Panc1 (cell line): Measurements from ENCODE around the gene FAM193A. TPM values are rescaled to one million over a fixed set of nuclear protein-coding genes. Genes with fewer than 3 reads are reported as not detected.

Experiments used
- ATAC-seq: fragments of 200-7000 bp; cut with Tn5 transposase; 2 replicates; pipeline ENCODE4 v1.9.1; 2020; ENCODE audit warnings: mild to moderate bottlenecking, moderate library complexity
- BruUV-seq: library from RNA; stranded (reverse); fragments of 400-500 nt; replicated peaks from 2 replicates; lab custom pipeline; 2021; lab: Mats Ljungman, UMichigan
- CTCF ChIA-PET: fragments of 300-600 bp; sonication (Branson Sonifier 250); formaldehyde crosslinking; loops from one replicate; lab custom pipeline; 2022; ENCODE audit warnings: antibody characterized with exemption; lab: Charles Lee
- POLR2A ChIA-PET: fragments of 300-600 bp; sonication (Branson Sonifier 250); formaldehyde crosslinking; loops from one replicate; lab custom pipeline; 2022; ENCODE audit warnings: antibody characterized with exemption; lab: Charles Lee
- DNase-seq: peaks from one replicate; pipeline ENCODE4 v3.0.0-alpha.2; 2010; ENCODE audit warnings: low read depth, low spot score
- H3K27ac ChIP-seq: 2 replicates; pipeline ENCODE4 v1.5.1; 2011; ENCODE audit warnings: mild to moderate bottlenecking, low read length, inconsistent platforms
- H3K27me3 ChIP-seq: fragments of 200-500 bp; sonication (Bioruptor generic); 2 replicates; pipeline ENCODE4 v1.6.0; 2014; ENCODE audit warnings: low read length, inconsistent platforms; ENCODE audit not compliant: control insufficient read depth, insufficient read depth
- H3K36me3 ChIP-seq: fragments of 200-500 bp; sonication (Bioruptor generic); 2 replicates; pipeline ENCODE4 v1.5.1; 2014; ENCODE audit warnings: inconsistent platforms, mild to moderate bottlenecking, low read length, moderate library complexity; ENCODE audit not compliant: control insufficient read depth, insufficient read depth
- H3K4me1 ChIP-seq: 2 replicates; pipeline ENCODE4 v1.5.1; 2011; ENCODE audit warnings: inconsistent platforms, mild to moderate bottlenecking, low read length, moderate library complexity; ENCODE audit not compliant: control insufficient read depth, insufficient read depth
- H3K4me3 ChIP-seq, 2 experiments: 2 replicates each; pipeline ENCODE4 v1.5.1; 2011 to 2012; ENCODE audit warnings: low read depth in 2 of 2, low read length in 2 of 2, mild to moderate bottlenecking in 2 of 2, inconsistent platforms in 1 of 2, moderate library complexity in 1 of 2
- H3K9me3 ChIP-seq: fragments of 200-500 bp; sonication (Bioruptor generic); 2 replicates; pipeline ENCODE4 v1.5.1; 2014; ENCODE audit warnings: low read depth, mild to moderate bottlenecking, inconsistent platforms, low read length, moderate library complexity; ENCODE audit not compliant: control insufficient read depth, insufficient read depth
- POLR2AphosphoS5 ChIP-seq: IDR thresholded peaks from 2 replicates; pipeline ENCODE4 v1.6.1; 2012; ENCODE audit warnings: mild to moderate bottlenecking, low read depth, low read length, moderate library complexity
- SIN3A ChIP-seq: IDR thresholded peaks from 2 replicates; pipeline ENCODE4 v1.6.1; 2012; ENCODE audit warnings: low read depth, mild to moderate bottlenecking, low read length, moderate library complexity, borderline replicate concordance; ENCODE audit not compliant: insufficient read depth
- TCF7L2 ChIP-seq: IDR thresholded peaks from 2 replicates; pipeline ENCODE4 v1.6.1; 2011; ENCODE audit warnings: mild to moderate bottlenecking, low read depth, low read length, inconsistent platforms
- in situ Hi-C: cut with HindIII; loops from 2 replicates; pipeline ENCODE4 v1.10.0; 2016; ENCODE audit warnings: low sequenced_read_pairs, low pct_unique_long_range_greater_than_20kb
- intact Hi-C: fragments of 100-400 bp; cut with micrococcal nuclease; formaldehyde crosslinking; loops from one replicate; pipeline ENCODE4 v1.10.0; 2022; ENCODE audit not compliant: unreplicated experiment
- total RNA-seq: library from RNA; stranded (reverse); gene quantifications from one replicate; pipeline ENCODE4 v1.2.1, GENCODE V29; 2021; ENCODE audit not compliant: unreplicated experiment
- TF ChIP-seq, protein P1 (sequence below), 2 experiments: IDR thresholded peaks; 2 replicates each; pipeline ENCODE4 v1.6.1; 2011 to 2012; ENCODE audit warnings: low read depth in 2 of 2, control low read depth in 1 of 2, low read length in 1 of 2, mild to moderate bottlenecking in 1 of 2, moderate library complexity in 1 of 2; ENCODE audit not compliant: insufficient read depth in 1 of 2
- TF ChIP-seq, protein P2 (sequence below): fragments of 450-650 bp; IDR thresholded peaks from 2 replicates; pipeline ENCODE4 v1.5.1; 2017; ENCODE audit warnings: mild to moderate bottlenecking

The FAM193A gene
- total RNA-seq, 1 experiment from 2014 or later = 25.7 TPM

DNA sequence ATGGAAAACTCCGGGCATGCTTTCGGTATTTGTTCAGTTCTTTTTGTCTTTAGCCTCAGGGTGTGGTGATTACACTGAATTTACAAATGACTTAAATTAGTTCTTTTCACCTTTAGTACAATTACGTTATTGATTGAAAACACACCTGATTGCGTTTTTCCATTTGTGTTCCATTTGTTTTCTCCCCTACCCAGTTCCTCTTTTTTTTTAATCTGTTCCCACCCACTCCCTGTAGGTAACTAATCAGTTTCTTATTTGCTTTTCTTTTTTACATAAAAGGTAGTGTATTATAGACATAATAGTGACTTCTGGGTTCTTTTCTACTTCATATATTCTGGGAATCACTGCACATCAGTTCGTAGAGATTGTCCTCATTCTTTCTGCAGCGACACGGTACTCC, 166.3 kb downstream of the FAM193A start:
- Histone ChIP-seq H3K4me3 (no peak overlapping the region), H3K9me3 (no peaks in the 10 kb centered on the region), H3K27ac (no peak overlapping the region), H3K27me3 (no peaks in the 10 kb centered on the region), H3K36me3 (peaks cover 7% of the 10 kb centered on the region), H3K4me1 (no peaks in the 10 kb centered on the region)
- ChIA-PET POLR2A (no interaction called here), CTCF (no interaction called here)
- intact Hi-C loops = no loop called here
- TF ChIP-seq SIN3A (no peak), POLR2AphosphoS5 (no peak), TCF7L2 (no peak)
- TF ChIP-seq, protein P1, sequence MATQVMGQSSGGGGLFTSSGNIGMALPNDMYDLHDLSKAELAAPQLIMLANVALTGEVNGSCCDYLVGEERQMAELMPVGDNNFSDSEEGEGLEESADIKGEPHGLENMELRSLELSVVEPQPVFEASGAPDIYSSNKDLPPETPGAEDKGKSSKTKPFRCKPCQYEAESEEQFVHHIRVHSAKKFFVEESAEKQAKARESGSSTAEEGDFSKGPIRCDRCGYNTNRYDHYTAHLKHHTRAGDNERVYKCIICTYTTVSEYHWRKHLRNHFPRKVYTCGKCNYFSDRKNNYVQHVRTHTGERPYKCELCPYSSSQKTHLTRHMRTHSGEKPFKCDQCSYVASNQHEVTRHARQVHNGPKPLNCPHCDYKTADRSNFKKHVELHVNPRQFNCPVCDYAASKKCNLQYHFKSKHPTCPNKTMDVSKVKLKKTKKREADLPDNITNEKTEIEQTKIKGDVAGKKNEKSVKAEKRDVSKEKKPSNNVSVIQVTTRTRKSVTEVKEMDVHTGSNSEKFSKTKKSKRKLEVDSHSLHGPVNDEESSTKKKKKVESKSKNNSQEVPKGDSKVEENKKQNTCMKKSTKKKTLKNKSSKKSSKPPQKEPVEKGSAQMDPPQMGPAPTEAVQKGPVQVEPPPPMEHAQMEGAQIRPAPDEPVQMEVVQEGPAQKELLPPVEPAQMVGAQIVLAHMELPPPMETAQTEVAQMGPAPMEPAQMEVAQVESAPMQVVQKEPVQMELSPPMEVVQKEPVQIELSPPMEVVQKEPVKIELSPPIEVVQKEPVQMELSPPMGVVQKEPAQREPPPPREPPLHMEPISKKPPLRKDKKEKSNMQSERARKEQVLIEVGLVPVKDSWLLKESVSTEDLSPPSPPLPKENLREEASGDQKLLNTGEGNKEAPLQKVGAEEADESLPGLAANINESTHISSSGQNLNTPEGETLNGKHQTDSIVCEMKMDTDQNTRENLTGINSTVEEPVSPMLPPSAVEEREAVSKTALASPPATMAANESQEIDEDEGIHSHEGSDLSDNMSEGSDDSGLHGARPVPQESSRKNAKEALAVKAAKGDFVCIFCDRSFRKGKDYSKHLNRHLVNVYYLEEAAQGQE (IDR thresholded peaks at IDR 0.05; ENCODE audit: insufficient read depth in 1 of 2, low read depth in 2 of 2, low read length in 1 of 2) = no peak
- TF ChIP-seq, protein P2, sequence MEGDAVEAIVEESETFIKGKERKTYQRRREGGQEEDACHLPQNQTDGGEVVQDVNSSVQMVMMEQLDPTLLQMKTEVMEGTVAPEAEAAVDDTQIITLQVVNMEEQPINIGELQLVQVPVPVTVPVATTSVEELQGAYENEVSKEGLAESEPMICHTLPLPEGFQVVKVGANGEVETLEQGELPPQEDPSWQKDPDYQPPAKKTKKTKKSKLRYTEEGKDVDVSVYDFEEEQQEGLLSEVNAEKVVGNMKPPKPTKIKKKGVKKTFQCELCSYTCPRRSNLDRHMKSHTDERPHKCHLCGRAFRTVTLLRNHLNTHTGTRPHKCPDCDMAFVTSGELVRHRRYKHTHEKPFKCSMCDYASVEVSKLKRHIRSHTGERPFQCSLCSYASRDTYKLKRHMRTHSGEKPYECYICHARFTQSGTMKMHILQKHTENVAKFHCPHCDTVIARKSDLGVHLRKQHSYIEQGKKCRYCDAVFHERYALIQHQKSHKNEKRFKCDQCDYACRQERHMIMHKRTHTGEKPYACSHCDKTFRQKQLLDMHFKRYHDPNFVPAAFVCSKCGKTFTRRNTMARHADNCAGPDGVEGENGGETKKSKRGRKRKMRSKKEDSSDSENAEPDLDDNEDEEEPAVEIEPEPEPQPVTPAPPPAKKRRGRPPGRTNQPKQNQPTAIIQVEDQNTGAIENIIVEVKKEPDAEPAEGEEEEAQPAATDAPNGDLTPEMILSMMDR = no peak
- ATAC-seq (no peak), DNase-seq (no peak)
- in situ Hi-C loops = no loop called here
- BruUV-seq = no TSS peak

DNA sequence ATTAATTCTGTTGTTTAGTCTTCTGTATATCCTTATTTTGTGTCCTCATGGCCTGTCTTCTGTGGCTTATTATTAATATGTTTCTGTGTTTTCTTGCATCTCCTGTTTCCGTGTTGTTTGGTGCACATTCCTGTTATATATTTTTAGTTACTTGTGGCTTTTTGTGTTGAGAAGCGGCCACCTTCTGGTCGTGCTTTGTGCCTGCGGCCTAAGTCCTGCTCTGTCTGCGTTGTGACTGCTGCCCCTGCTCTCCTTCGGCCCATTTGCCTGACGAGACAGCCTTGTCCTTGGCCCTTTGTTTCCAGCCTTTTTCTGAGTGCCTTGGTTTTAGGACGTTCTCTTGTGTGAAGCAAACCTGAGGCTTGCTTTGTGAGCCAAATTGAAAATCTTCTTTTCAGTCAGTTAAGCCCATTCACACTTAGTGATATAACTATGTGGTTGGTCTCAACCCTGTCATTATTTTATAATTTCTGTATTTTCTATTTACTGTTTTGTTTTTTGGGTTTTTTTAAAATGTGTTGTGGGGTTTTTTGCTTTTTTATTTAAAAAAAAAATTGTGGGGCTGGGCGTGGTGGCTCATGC, 175.9 kb downstream of the FAM193A start:
- Histone ChIP-seq H3K27ac (no peak overlapping the region), H3K36me3 (peaks cover under 1% of the 10 kb centered on the region; the same call in 1 of the 2 replicates), H3K4me1 (no peaks in the 10 kb centered on the region), H3K4me3 (no peak overlapping the region), H3K9me3 (no peaks in the 10 kb centered on the region), H3K27me3 (no peaks in the 10 kb centered on the region)
- DNase-seq (no peak), ATAC-seq (no peak)
- intact Hi-C loops (no loop called here), in situ Hi-C loops (no loop called here)
- ChIA-PET CTCF (no interaction called here), POLR2A (no interaction called here)
- TF ChIP-seq, protein P1 (IDR thresholded peaks at IDR 0.05; ENCODE audit: insufficient read depth in 1 of 2, low read depth in 2 of 2, low read length in 1 of 2) = no peak
- TF ChIP-seq SIN3A (no peak), TCF7L2 (no peak), POLR2AphosphoS5 (no peak)
- TF ChIP-seq, protein P2 = no peak
- BruUV-seq = no TSS peak
